ENCODE measurements around the gene PSMC3IP. TPM values are rescaled to one million over a fixed set of nuclear protein-coding genes. Genes with fewer than 3 reads are reported as not detected.

Gene PSMC3IP
- total RNA-seq, 1 experiment from 2014 or later, result 37.4 TPM

- H3K27ac ChIP-seq (ENCODE audit: insufficient read length, low read depth, low read length), result no peak overlapping the region
- Mint-ChIP-seq H3K36me3 (ENCODE audit: insufficient read depth in 1 of 3, low read depth in 3 of 3) (peaks cover 0 to 5% (median 0%) of the 10 kb centered on the region in 3 experiments; a peak in 1 of 7 replicates), H3K27ac (0 out of 7 replicates have a peak overlapping the region, but pooled peaks of 1 of the 3 experiments have one; percentile 30), H3K4me1 (peaks cover 8 to 9% of the 10 kb centered on the region in 2 experiments), H3K27me3 (ENCODE audit: low read depth) (no peaks in the 10 kb centered on the region), H3K9me3 (no peaks in the 10 kb centered on the region), H3K4me3 (no peak overlapping the region)
- no peak overlapping the region for H4K8ac ChIP-seq (replicated peaks; ENCODE audit: insufficient read length, low read depth, low read length)
- no peak overlapping the region for H4K91ac ChIP-seq (ENCODE audit: insufficient read length, low read depth, low read length)
- no peaks in the 10 kb centered on the region for H4K20me1 ChIP-seq (ENCODE audit: control insufficient read depth, insufficient read depth, insufficient read length)
- H3K79me1 ChIP-seq (ENCODE audit: insufficient read depth, low read depth, low read length, poor library complexity, severe bottlenecking), result no peaks in the 10 kb centered on the region
- no peak overlapping the region for H3K4me2 ChIP-seq (ENCODE audit: insufficient read depth, insufficient read length, low read length)
- H2BK120ac ChIP-seq (ENCODE audit: low read depth, low read length, poor library complexity, severe bottlenecking), result no peak overlapping the region
- no peak overlapping the region for H2AFZ ChIP-seq (ENCODE audit: low read length)
- no peak for TF ChIP-seq CTCF (conservative IDR thresholded peaks at IDR 0.05)
- H2BK12ac ChIP-seq (ENCODE audit: insufficient read length, low read depth, low read length), result no peak overlapping the region
- no CpG with 5 or more reads among the region's 7 CpGs for WGBS (ENCODE audit: extremely low coverage, insufficient read length, low lambda C conversion rate)
- no peak overlapping the region for H2BK20ac ChIP-seq (ENCODE audit: low read depth, low read length, poor library complexity, severe bottlenecking)
- H3K9ac ChIP-seq (ENCODE audit: extremely low read depth, insufficient read length, low read length), result no peak overlapping the region
- H3K23ac ChIP-seq (ENCODE audit: insufficient read length, low read depth, low read length), result no peak overlapping the region
- no peaks in the 10 kb centered on the region for H3K4me1 ChIP-seq (ENCODE audit: insufficient read depth, low read length)
- H3T11ph ChIP-seq (ENCODE audit: low read length), result no peak overlapping the region
- H2BK5ac ChIP-seq (ENCODE audit: insufficient read length, low read length), result no peak overlapping the region
- H3K14ac ChIP-seq (ENCODE audit: insufficient read depth, low read length), result no peak overlapping the region
- H3K18ac ChIP-seq (ENCODE audit: insufficient read length, low read depth, low read length), result no peak overlapping the region
- H4K5ac ChIP-seq (ENCODE audit: insufficient read length, low read depth, low read length), result no peak overlapping the region
- no peak overlapping the region for H2BK15ac ChIP-seq (ENCODE audit: low read depth, low read length)
- H3K4ac ChIP-seq (ENCODE audit: low read depth, low read length), result no peak overlapping the region
- H3K23me2 ChIP-seq (ENCODE audit: insufficient read length, low read depth, low read length, poor library complexity, severe bottlenecking), result peaks cover 3% of the 10 kb centered on the region
- H3K56ac ChIP-seq (ENCODE audit: insufficient read length, low read depth, low read length), result no peak overlapping the region
- DNase-seq, result no peak
- peaks cover 8% of the 10 kb centered on the region; the same call in 1 of the 2 replicates for H3K79me2 ChIP-seq (ENCODE audit: insufficient read depth, low read length)
- H3K27me3 ChIP-seq (ENCODE audit: insufficient read depth, low read length), result no peaks in the 10 kb centered on the region
- no peaks in the 10 kb centered on the region for H3K9me3 ChIP-seq (ENCODE audit: control insufficient read depth, low read depth, low read length)
- H2AK5ac ChIP-seq (ENCODE audit: insufficient read length, low read length), result no peak overlapping the region
Observed at GRCh38 chr17:42603318-42603717, 25.8 kb upstream of the PSMC3IP start.
